Body of pancreas (tissue), 4 donors: ENCODE data around the gene ZEB1. TPM values are rescaled to one million over a fixed set of nuclear protein-coding genes. Genes with fewer than 3 reads are reported as not detected.
"Not testable (repeated sequence)": the region's sequence is repeated elsewhere in the genome, so short reads cannot be mapped to it uniquely, and the experiment has no call there.

Experiments used
- ATAC-seq: fragments of 150-250 bp; one replicate; pipeline ENCODE4 v1.9.1; 2016
- DNase-seq, 4 donors: peaks; one replicate each; pipeline ENCODE4 v3.0.0-alpha.2; 2019
- H3K27ac ChIP-seq, 4 donors: fragments of 200-600 bp; sonication (generic); 1 replicate in 3 of 4; 2 replicates in 1 of 4; pipeline versions ENCODE4 v1.5.1 to v1.6.1; 2016 to 2019; ENCODE audit warnings: mild to moderate bottlenecking in 1 of 4, mixed read lengths in 1 of 4, moderate library complexity in 1 of 4
- H3K27me3 ChIP-seq, 2 donors: fragments of 200-600 bp; sonication (generic); one replicate each; pipeline ENCODE4 v1.6.0; 2016; ENCODE audit warnings: mild to moderate bottlenecking in 1 of 2
- H3K36me3 ChIP-seq, 2 donors: fragments of 200-600 bp; sonication (generic); replicated peaks in 1 of 2; 2 replicates each; pipeline ENCODE4 v1.5.1; 2016; ENCODE audit warnings: low read depth in 2 of 2; ENCODE audit not compliant: insufficient read depth in 1 of 2
- H3K4me1 ChIP-seq: fragments of 200-600 bp; sonication (generic); one replicate; pipeline ENCODE4 v1.6.0; 2016
- H3K4me3 ChIP-seq, 2 donors: fragments of 200-600 bp; sonication (generic); 1 replicate in 1 of 2; 2 replicates in 1 of 2; pipeline ENCODE4 v1.5.1; 2016 to 2019
- H3K9me3 ChIP-seq, 3 donors: fragments of 200-600 bp; sonication (generic); 1 replicate in 2 of 3; 2 replicates in 1 of 3; pipeline ENCODE4 v1.5.1; 2016
- POLR2A ChIP-seq, 3 donors: fragments of 450-650 bp; IDR thresholded peaks; one replicate each; pipeline ENCODE4 v1.6.1; 2016; ENCODE audit warnings: antibody characterized with exemption in 3 of 3, mild to moderate bottlenecking in 2 of 3
- WGBS, 2 donors: methylation state at CpG; one replicate each; pipeline ENCODE4 v1.1.5; 2017; 5-methylcytosine and 5-hydroxymethylcytosine counted together
- intact Hi-C: fragments of 100-400 bp; cut with DNase I; formaldehyde crosslinking; loops from one replicate; pipeline ENCODE4 v1.15.1; 2023
- total RNA-seq, 2 donors: library from RNA; depleted of rRNA; stranded (reverse); fragments of >200 nt; gene quantifications; one replicate each; pipeline ENCODE4 v1.1.0, GENCODE V29; 2016
- TF ChIP-seq, protein P1 (sequence below), 7 experiments: fragments of 450-650 bp in 4 of 7; fragments of 200-600 bp in 3 of 7; sonication (generic) in 3 of 7; IDR thresholded peaks; one replicate each; pipeline ENCODE4 v1.5.1; 2016 to 2019; ENCODE audit warnings: antibody characterized with exemption in 7 of 7

ZEB1 gene
- total RNA-seq, 2 donors from 2014 or later = 9.9 to 21.0 TPM

DNA sequence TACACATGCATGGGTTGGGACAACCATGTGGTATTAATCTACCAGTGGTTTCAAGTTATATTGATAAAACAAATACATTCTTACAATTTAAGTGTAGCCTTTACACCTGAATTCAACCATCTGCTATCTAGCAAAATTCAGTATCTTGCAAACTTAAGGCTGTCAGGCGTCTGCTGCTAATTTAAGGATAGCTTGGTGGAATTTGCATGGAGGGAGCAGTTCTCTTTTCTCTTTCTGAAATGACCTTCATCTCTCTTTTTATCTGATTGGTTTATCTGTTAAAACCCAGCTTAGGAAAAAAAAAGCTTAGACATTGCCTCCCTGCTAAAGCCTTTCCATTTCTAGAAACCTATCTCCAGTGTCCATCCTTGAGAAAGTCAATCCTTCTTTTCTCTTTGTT is 102.3 kb downstream of the ZEB1 start:
- H3K27me3 ChIP-seq = no peaks in the 10 kb centered on the region
- 87 to 93% methylated on average over 1 of the region's 1 CpG for WGBS, 2 donors
- intact Hi-C loops = no loop called here
- no peak for TF ChIP-seq POLR2A (IDR thresholded peaks at IDR 0.05)
- TF ChIP-seq, protein P1, sequence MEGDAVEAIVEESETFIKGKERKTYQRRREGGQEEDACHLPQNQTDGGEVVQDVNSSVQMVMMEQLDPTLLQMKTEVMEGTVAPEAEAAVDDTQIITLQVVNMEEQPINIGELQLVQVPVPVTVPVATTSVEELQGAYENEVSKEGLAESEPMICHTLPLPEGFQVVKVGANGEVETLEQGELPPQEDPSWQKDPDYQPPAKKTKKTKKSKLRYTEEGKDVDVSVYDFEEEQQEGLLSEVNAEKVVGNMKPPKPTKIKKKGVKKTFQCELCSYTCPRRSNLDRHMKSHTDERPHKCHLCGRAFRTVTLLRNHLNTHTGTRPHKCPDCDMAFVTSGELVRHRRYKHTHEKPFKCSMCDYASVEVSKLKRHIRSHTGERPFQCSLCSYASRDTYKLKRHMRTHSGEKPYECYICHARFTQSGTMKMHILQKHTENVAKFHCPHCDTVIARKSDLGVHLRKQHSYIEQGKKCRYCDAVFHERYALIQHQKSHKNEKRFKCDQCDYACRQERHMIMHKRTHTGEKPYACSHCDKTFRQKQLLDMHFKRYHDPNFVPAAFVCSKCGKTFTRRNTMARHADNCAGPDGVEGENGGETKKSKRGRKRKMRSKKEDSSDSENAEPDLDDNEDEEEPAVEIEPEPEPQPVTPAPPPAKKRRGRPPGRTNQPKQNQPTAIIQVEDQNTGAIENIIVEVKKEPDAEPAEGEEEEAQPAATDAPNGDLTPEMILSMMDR (IDR thresholded peaks at IDR 0.05) = no peak
- H3K27ac ChIP-seq = no peak overlapping the region
- ATAC-seq (no peak), DNase-seq (no peak)
- H3K4me3 ChIP-seq = no peak overlapping the region
- no peaks in the 10 kb centered on the region for H3K36me3 ChIP-seq
- no peaks in the 10 kb centered on the region for H3K4me1 ChIP-seq
- no peaks in the 10 kb centered on the region for H3K9me3 ChIP-seq

DNA sequence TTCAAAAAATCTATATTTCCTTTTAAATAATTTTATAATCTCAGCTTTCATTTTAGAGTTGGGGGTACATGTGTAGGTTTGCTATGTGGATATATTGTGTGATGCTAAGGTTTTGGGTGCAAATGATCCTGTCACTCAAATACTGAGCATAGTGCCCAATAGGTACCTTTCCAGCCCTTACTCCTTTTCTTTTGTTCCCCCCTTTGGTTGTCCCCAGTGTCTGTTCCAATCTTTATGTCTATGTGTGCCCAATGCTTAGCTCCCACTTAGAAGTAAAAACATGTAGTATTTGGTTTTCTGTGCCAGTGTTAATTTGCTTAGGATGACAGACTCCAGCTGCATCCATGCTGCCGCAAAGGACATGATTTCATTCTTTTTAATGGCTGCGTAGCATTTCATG is 103.6 kb downstream of the ZEB1 start:
- Histone ChIP-seq H3K27ac (no peak overlapping the region), H3K4me3 (no peak overlapping the region), H3K9me3 (no peaks in the 10 kb centered on the region), H3K27me3 (no peaks in the 10 kb centered on the region), H3K4me1 (no peaks in the 10 kb centered on the region), H3K36me3 (no peaks in the 10 kb centered on the region)
- no peak for DNase-seq
- 89 to 100% methylated on average over 2 of the region's 2 CpGs for WGBS, 2 donors
- intact Hi-C loops = no loop called here
- TF ChIP-seq POLR2A (IDR thresholded peaks at IDR 0.05) = no peak
- TF ChIP-seq, protein P1 (IDR thresholded peaks at IDR 0.05) = no peak
- no peak for ATAC-seq

DNA sequence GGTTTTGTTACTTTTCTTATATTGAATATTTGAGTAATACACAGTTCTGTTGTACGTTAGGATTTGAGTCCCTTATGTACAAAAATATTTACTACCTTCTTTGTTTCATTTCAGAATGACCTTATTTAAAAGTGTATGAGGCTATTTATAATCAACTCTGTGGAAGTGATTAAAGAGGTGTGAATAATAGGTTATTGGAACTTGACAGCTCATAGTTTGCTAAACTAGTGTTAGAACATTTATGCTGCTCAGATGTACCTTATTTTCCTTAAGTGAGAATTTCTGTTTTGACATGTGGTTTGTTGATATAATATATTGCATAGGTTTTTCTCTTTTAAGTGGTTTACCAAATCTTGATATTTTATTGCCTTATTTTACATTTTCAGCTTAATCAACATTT is 105.5 kb downstream of the ZEB1 start:
- no peak overlapping the region for H3K27ac ChIP-seq
- no peaks in the 10 kb centered on the region for H3K27me3 ChIP-seq
- no peak for TF ChIP-seq POLR2A (IDR thresholded peaks at IDR 0.05)
- TF ChIP-seq, protein P1 (IDR thresholded peaks at IDR 0.05) = no peak
- no peak for DNase-seq
- WGBS, 2 donors = 72 to 81% methylated on average over 1 of the region's 1 CpG
- intact Hi-C loops = no loop called here
- no peak for ATAC-seq
- H3K9me3 ChIP-seq = no peaks in the 10 kb centered on the region
- H3K4me1 ChIP-seq = no peaks in the 10 kb centered on the region
- no peak overlapping the region for H3K4me3 ChIP-seq
- H3K36me3 ChIP-seq = no peaks in the 10 kb centered on the region

DNA sequence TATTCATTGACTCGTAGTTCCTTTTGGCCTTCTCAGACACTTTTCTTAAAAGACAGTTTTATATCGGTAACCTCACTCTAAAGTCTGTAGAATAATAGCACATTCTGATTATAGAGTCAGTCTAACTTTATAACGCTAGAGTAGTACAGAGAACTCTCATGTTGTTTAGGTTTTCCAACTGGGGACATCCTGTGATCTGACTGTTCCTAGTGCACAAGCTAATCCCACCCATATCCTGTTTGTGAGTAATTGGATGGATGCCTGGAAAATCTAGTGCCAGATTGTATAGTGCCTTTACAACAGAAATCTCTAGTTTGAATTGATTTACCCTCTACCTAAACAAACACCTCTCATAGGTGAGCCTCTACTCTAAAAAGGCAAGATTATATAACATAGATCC is 107.4 kb downstream of the ZEB1 start:
- DNase-seq (no peak), ATAC-seq (no peak)
- Histone ChIP-seq H3K27me3 (no peaks in the 10 kb centered on the region), H3K9me3 (no peaks in the 10 kb centered on the region), H3K4me1 (no peaks in the 10 kb centered on the region), H3K4me3 (no peak overlapping the region), H3K36me3 (no peaks in the 10 kb centered on the region), H3K27ac (no peak overlapping the region)
- TF ChIP-seq, protein P1 (IDR thresholded peaks at IDR 0.05) = no peak
- TF ChIP-seq POLR2A (IDR thresholded peaks at IDR 0.05) = no peak
- 60 to 71% methylated on average over 3 of the region's 3 CpGs for WGBS, 2 donors
- intact Hi-C loops = no loop called here

DNA sequence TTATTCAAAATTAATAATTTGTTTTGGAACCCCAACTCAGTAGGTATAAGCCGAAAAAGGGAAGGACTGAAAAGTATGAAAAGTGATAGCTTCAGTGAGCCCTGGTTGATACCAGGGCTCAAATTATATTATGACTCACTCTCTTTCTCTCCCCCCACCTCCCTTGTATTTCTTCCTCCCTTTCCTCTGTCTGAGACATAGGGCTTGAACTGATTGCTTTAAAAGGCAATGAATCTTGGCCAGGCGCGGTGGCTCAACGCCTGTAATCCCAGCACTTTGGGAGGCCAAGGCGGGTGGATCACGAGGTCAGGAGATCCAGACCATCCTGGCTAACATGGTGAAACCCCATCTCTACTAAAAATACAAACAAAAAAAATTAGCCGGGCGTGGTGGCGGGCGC is 108.3 kb downstream of the ZEB1 start:
- DNase-seq, intact Hi-C loops, H3K27me3 ChIP-seq, H3K27ac ChIP-seq, H3K4me1 ChIP-seq, H3K9me3 ChIP-seq, H3K36me3 ChIP-seq, H3K4me3 ChIP-seq, ATAC-seq: not testable (repeated sequence)
- 82 to 93% methylated on average over 10 of the region's 10 CpGs for WGBS, 2 donors

DNA sequence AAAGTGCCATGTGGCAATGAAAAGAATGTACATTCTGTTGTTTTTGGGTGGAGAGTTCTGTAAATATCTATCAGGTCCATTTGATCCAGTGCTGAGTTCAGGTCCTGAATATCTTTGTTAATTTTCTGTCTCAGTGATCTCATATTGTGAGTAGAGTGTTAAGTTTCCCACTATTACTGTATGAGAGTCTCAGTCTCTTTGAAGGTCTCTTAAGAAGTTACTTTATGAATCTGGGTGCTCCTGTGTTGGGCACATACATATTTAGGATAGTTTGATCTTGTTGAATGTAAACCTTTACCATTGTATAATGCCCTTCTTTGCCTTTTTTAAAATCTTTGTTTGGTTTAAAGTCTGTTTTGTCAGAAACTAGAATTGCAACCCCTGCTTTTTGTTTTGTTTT is 109.5 kb downstream of the ZEB1 start:
- DNase-seq, H3K4me3 ChIP-seq, intact Hi-C loops, H3K27me3 ChIP-seq, H3K9me3 ChIP-seq, H3K4me1 ChIP-seq, ATAC-seq, H3K36me3 ChIP-seq, H3K27ac ChIP-seq: not testable (repeated sequence)
